Fibroblast of lung (primary cell): ENCODE results near the gene WNT7B. TPM values are rescaled to one million over a fixed set of nuclear protein-coding genes. Genes with fewer than 3 reads are reported as not detected.

Experiments
- DNase-seq, 2 donors: peaks; one replicate each; pipeline versions ENCODE4 v3.0.0 to v3.0.0-alpha.2; 2010; ENCODE audit warnings: low read depth in 2 of 2
- H2AFZ ChIP-seq: 2 replicates; pipeline ENCODE4 v1.5.1; 2012; ENCODE audit warnings: low read length, control low read depth, inconsistent platforms
- H3K27ac ChIP-seq: 2 replicates; pipeline ENCODE4 v1.5.1; 2011; ENCODE audit warnings: low read length, control low read depth; ENCODE audit not compliant: insufficient read depth
- H3K27me3 ChIP-seq: 2 replicates; pipeline ENCODE4 v1.5.1; 2011; ENCODE audit warnings: mild to moderate bottlenecking, low read length; ENCODE audit not compliant: control insufficient read depth, insufficient read depth
- H3K36me3 ChIP-seq: 2 replicates; pipeline ENCODE4 v1.5.1; 2011; ENCODE audit warnings: low read length; ENCODE audit not compliant: control insufficient read depth, insufficient read depth
- H3K4me1 ChIP-seq: 2 replicates; pipeline ENCODE4 v1.5.1; 2011; ENCODE audit warnings: low read length; ENCODE audit not compliant: control insufficient read depth, insufficient read depth; ENCODE audit errors: extremely low read depth
- H3K4me2 ChIP-seq: 2 replicates; pipeline ENCODE4 v1.5.1; 2011; ENCODE audit warnings: low read length, control low read depth; ENCODE audit not compliant: insufficient read depth; ENCODE audit errors: extremely low read depth
- H3K4me3 ChIP-seq, 4 experiments: fragments of 200-600 bp in 1 of 4; sonication (generic) in 1 of 4; replicated peaks in 1 of 4; 2 replicates each; pipeline ENCODE4 v1.5.1; 2011 to 2016; ENCODE audit warnings: low read length in 4 of 4, low read depth in 3 of 4, mild to moderate bottlenecking in 3 of 4, control low read depth in 2 of 4, inconsistent platforms in 1 of 4, mixed read lengths in 1 of 4; ENCODE audit not compliant: insufficient read depth in 1 of 4; ENCODE audit errors: control extremely low read depth in 1 of 4
- H3K79me2 ChIP-seq: 2 replicates; pipeline ENCODE4 v1.5.1; 2012; ENCODE audit warnings: mild to moderate bottlenecking, low read length, inconsistent platforms; ENCODE audit not compliant: control insufficient read depth, insufficient read depth
- H3K9ac ChIP-seq: 2 replicates; pipeline ENCODE4 v1.5.1; 2011; ENCODE audit warnings: mild to moderate bottlenecking, low read length, control low read depth; ENCODE audit not compliant: insufficient read depth
- H3K9me3 ChIP-seq: 2 replicates; pipeline ENCODE4 v1.5.1; 2012; ENCODE audit warnings: low read depth, low read length; ENCODE audit not compliant: control insufficient read depth, insufficient read depth
- H4K20me1 ChIP-seq: 2 replicates; pipeline ENCODE4 v1.5.1; 2011; ENCODE audit warnings: low read length; ENCODE audit not compliant: control insufficient read depth, insufficient read depth; ENCODE audit errors: extremely low read depth
- CTCF ChIP-seq, 2 donors: IDR thresholded peaks in 1 of 2; conservative IDR thresholded peaks in 1 of 2; 1 replicate in 1 of 2; 2 replicates in 1 of 2; pipeline ENCODE4 v1.5.1; 2011 to 2012; ENCODE audit warnings: low read length in 2 of 2, control low read depth in 1 of 2, inconsistent platforms in 1 of 2, low read depth in 1 of 2, mild to moderate bottlenecking in 1 of 2
- EZH2 ChIP-seq: IDR thresholded peaks from 2 replicates; pipeline ENCODE4 v1.5.1; 2012; ENCODE audit warnings: low read length, control low read depth, mild to moderate bottlenecking; ENCODE audit errors: missing control alignments
- polyA plus RNA-seq, 2 donors: library from polyadenylated mRNA; depleted of rRNA in 1 of 2; stranded (reverse) in 1 of 2; unstranded in 1 of 2; fragments of >200 nt; gene quantifications; 2 replicates each; pipeline ENCODE4 v1.2.1, GENCODE V29; 2011 to 2012; ENCODE audit warnings: missing spikeins in 1 of 2
- total RNA-seq: library from RNA; depleted of rRNA; stranded (reverse); fragments of >200 nt; gene quantifications from 2 replicates; pipeline ENCODE4 v1.2.1, GENCODE V29; 2014

WNT7B gene
- total and polyA plus RNA-seq, 2 donors (not counting 1 experiment from before 2014, with no cell fraction given): 0.17 TPM; not detected in 1

- DNase-seq: no peak
- Histone ChIP-seq H3K27me3 (peaks cover 9% of the 10 kb centered on the region), H3K4me2 (no peak overlapping the region), H3K9ac (no peak overlapping the region), H3K4me3 (no peak overlapping the region), H3K36me3 (no peaks in the 10 kb centered on the region), H3K4me1 (peaks cover 2% of the 10 kb centered on the region), H3K9me3 (no peaks in the 10 kb centered on the region), H4K20me1 (no peaks in the 10 kb centered on the region), H3K79me2 (no peaks in the 10 kb centered on the region), H3K27ac (no peak overlapping the region), H2AFZ (no peak overlapping the region)
- no peak for TF ChIP-seq EZH2
- no peak for TF ChIP-seq CTCF (conservative IDR thresholded peaks at IDR 0.05 in 1 of 2, IDR thresholded peaks at IDR 0.05 in 1 of 2; ENCODE audit: low read depth in 1 of 2, low read length in 2 of 2)
These were observed 47.3 kb upstream of the WNT7B start for GRCh38 chr22:46024136-46024840.

- peak; percentile 55 to 98 for DNase-seq
- Histone ChIP-seq H3K9ac (no peak overlapping the region), H3K27me3 (peaks cover 9% of the 10 kb centered on the region), H3K4me2 (no peak overlapping the region), H3K27ac (peak overlapping the region; percentile 13), H3K4me3 (no peak overlapping the region), H3K79me2 (no peaks in the 10 kb centered on the region), H4K20me1 (no peaks in the 10 kb centered on the region), H2AFZ (no peak overlapping the region), H3K9me3 (no peaks in the 10 kb centered on the region), H3K36me3 (no peaks in the 10 kb centered on the region), H3K4me1 (peaks cover 2% of the 10 kb centered on the region)
- no peak for TF ChIP-seq CTCF (conservative IDR thresholded peaks at IDR 0.05 in 1 of 2, IDR thresholded peaks at IDR 0.05 in 1 of 2; ENCODE audit: low read depth in 1 of 2, low read length in 2 of 2)
- TF ChIP-seq EZH2: no peak
These were observed 46.6 kb upstream of the WNT7B start for GRCh38 chr22:46023558-46023981.

- H3K9ac ChIP-seq: no peak overlapping the region
- peak overlapping the region; percentile 13 for H3K27ac ChIP-seq
- no peak overlapping the region for H3K4me3 ChIP-seq
- H2AFZ ChIP-seq: no peak overlapping the region
- H3K9me3 ChIP-seq: no peaks in the 10 kb centered on the region
- H3K27me3 ChIP-seq: peaks cover 9% of the 10 kb centered on the region
- no peaks in the 10 kb centered on the region for H3K36me3 ChIP-seq
- peaks cover 2% of the 10 kb centered on the region for H3K4me1 ChIP-seq
- no peak overlapping the region for H3K4me2 ChIP-seq
- H4K20me1 ChIP-seq: no peaks in the 10 kb centered on the region
- TF ChIP-seq EZH2 (no peak), CTCF (conservative IDR thresholded peaks at IDR 0.05 in 1 of 2, IDR thresholded peaks at IDR 0.05 in 1 of 2; ENCODE audit: low read depth in 1 of 2, low read length in 2 of 2) (no peak)
- DNase-seq: no peak
- H3K79me2 ChIP-seq: no peaks in the 10 kb centered on the region
These were observed 46.0 kb upstream of the WNT7B start for GRCh38 chr22:46022881-46023512.
